ENCODE data around the gene MACROD2. TPM values are rescaled to one million over a fixed set of nuclear protein-coding genes. Genes with fewer than 3 reads are reported as not detected.

Gene MACROD2
- total RNA-seq, 4 donors from 2014 or later: 12.6 to 60.3 (median 18.9) TPM

DNA sequence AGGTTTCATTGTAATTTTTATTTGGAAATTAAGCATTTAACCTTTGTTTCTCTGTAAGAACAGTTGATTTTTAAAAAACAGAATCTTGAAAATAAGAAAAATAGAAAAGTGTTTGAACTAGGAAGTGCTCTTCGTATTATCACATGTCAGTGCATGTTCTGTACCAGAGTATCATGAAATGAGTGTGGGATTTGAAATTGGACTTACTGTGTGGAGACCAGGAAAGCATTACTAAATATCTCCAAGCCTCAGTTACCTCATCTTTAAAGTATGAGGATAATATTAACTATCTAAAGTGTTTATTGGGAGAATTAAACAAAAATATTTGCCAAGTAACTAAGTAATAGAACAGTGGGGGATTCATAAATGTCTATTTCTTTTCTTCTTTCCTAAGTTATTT, 499.0 kb downstream of the MACROD2 start:
- no peak overlapping the region for H3K27ac ChIP-seq
- no peaks in the 10 kb centered on the region for H3K4me1 ChIP-seq
- WGBS: 80% methylated on average over 1 of the region's 1 CpG
- no peaks in the 10 kb centered on the region for H3K9me3 ChIP-seq
- no peaks in the 10 kb centered on the region for H3K27me3 ChIP-seq
- DNase-seq (ENCODE audit: low spot score in 2 of 2): no peak
- H3K4me3 ChIP-seq: no peak overlapping the region
- H3K36me3 ChIP-seq: no peaks in the 10 kb centered on the region
- TF ChIP-seq EP300 (IDR thresholded peaks at IDR 0.05) (no peak), POLR2A (IDR thresholded peaks at IDR 0.05) (no peak), POLR2AphosphoS5 (IDR thresholded peaks at IDR 0.05) (no peak)
- TF ChIP-seq, protein P1, sequence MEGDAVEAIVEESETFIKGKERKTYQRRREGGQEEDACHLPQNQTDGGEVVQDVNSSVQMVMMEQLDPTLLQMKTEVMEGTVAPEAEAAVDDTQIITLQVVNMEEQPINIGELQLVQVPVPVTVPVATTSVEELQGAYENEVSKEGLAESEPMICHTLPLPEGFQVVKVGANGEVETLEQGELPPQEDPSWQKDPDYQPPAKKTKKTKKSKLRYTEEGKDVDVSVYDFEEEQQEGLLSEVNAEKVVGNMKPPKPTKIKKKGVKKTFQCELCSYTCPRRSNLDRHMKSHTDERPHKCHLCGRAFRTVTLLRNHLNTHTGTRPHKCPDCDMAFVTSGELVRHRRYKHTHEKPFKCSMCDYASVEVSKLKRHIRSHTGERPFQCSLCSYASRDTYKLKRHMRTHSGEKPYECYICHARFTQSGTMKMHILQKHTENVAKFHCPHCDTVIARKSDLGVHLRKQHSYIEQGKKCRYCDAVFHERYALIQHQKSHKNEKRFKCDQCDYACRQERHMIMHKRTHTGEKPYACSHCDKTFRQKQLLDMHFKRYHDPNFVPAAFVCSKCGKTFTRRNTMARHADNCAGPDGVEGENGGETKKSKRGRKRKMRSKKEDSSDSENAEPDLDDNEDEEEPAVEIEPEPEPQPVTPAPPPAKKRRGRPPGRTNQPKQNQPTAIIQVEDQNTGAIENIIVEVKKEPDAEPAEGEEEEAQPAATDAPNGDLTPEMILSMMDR (IDR thresholded peaks at IDR 0.05): no peak

DNA sequence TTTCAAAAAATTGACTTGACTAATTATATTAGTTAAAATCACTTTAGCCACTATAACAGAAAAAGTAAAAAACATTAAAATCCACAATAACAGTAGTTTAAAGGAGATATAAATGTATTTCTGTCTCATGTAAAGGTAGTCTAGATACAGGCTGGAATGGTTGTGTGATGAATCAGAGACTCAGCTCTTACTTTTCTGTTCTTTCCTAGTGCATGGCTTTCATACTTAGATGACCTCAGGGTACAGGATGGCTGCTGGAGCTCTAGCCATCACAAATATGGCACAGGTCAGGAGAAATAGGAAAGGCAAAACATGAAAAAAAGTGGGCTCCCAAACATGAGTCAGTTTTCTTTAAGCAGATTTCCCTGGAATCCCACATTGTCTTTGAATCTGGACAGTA, 499.8 kb downstream of the MACROD2 start:
- H3K27me3 ChIP-seq: no peaks in the 10 kb centered on the region
- no peak overlapping the region for H3K4me3 ChIP-seq
- no peaks in the 10 kb centered on the region for H3K9me3 ChIP-seq
- TF ChIP-seq POLR2AphosphoS5 (IDR thresholded peaks at IDR 0.05) (no peak), EP300 (IDR thresholded peaks at IDR 0.05) (no peak)
- H3K4me1 ChIP-seq: no peaks in the 10 kb centered on the region
- H3K36me3 ChIP-seq: no peaks in the 10 kb centered on the region
- no peak overlapping the region for H3K27ac ChIP-seq
- no peak for DNase-seq (ENCODE audit: low spot score in 2 of 2)

DNA sequence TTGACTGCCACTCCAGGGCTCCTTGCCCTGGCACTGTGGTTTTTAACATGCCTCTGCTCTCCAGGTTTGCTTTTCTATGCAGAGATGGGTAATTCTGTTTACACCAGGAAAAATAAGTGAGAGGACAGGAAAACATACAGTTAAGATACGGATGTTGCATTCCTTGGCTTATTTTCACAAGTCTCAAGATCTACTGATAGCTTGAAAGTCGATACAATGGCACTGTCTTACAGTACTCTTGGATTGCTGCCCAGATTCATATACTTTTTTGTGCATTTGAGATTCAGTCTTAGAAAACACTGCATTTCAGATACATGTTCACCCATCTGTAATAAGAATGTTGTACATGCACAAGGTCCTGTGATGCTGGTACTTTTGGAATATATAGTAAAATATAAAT, 501.7 kb downstream of the MACROD2 start:
- 21% methylated on average over 2 of the region's 2 CpGs for WGBS
- TF ChIP-seq POLR2A (IDR thresholded peaks at IDR 0.05) (no peak), POLR2AphosphoS5 (IDR thresholded peaks at IDR 0.05) (no peak), EP300 (IDR thresholded peaks at IDR 0.05) (no peak)
- TF ChIP-seq, protein P1 (IDR thresholded peaks at IDR 0.05): no peak

DNA sequence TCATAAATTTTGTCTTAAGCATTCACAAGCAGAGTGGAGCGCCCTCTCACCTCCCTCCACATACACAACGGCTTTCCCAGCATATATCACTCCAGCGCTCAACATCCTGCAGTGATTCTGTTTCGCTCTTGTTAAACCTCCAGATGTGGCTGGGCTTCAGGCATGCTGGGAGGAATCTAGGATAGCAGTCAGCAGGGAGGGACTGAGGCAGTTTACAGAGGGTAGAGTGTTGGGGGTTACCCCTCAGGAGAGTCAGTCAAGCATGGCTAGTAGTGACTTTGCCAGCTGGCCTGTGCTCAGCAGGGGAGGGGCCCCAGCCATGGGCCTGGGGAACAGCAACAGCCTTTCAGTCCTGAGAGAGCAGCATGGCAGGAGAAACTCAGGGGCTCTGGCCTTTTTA, 503.5 kb downstream of the MACROD2 start:
- H3K27me3 ChIP-seq: no peaks in the 10 kb centered on the region
- DNase-seq (ENCODE audit: low spot score in 2 of 2): no peak
- TF ChIP-seq, protein P1 (IDR thresholded peaks at IDR 0.05): no peak
- TF ChIP-seq POLR2A (IDR thresholded peaks at IDR 0.05): no peak
- no peak for TF ChIP-seq POLR2AphosphoS5 (IDR thresholded peaks at IDR 0.05)
- TF ChIP-seq EP300 (IDR thresholded peaks at IDR 0.05): no peak
- H3K36me3 ChIP-seq: no peaks in the 10 kb centered on the region
- H3K4me1 ChIP-seq: no peaks in the 10 kb centered on the region
- H3K4me3 ChIP-seq: no peak overlapping the region
- H3K27ac ChIP-seq: no peak overlapping the region
- no peaks in the 10 kb centered on the region for H3K9me3 ChIP-seq
- WGBS: 80% methylated on average over 4 of the region's 4 CpGs

More for the DNA sequence above, 501.7 kb downstream of the MACROD2 start:
- Histone ChIP-seq H3K4me3 (no peak overlapping the region), H3K9me3 (no peaks in the 10 kb centered on the region), H3K4me1 (no peaks in the 10 kb centered on the region), H3K27ac (no peak overlapping the region), H3K27me3 (no peaks in the 10 kb centered on the region), H3K36me3 (no peaks in the 10 kb centered on the region)
- DNase-seq (ENCODE audit: low spot score in 2 of 2): no peak

DNA sequence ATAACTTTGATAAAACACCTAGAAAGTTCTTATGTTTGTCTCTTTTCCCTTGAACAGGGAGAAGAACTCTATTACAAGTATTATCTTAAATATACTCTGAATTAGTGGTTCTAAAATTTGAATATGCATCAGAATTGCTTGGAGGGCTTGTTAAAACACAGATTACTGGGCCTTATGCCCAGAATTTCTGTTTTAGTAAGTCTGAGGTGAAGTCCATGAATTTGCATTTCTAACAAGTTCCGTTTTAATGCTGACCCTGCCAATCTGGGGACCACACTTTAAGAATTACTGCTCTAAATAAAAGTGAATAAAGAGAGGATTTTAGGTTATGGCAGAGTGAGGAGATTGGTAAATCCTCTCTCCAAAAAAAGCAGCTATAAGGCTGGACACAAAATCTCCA, 510.2 kb downstream of the MACROD2 start:
- Histone ChIP-seq H3K36me3 (no peaks in the 10 kb centered on the region), H3K4me1 (peaks cover 5% of the 10 kb centered on the region), H3K27me3 (no peaks in the 10 kb centered on the region), H3K9me3 (no peaks in the 10 kb centered on the region), H3K27ac (no peak overlapping the region), H3K4me3 (no peak overlapping the region)
- TF ChIP-seq POLR2A (IDR thresholded peaks at IDR 0.05): no peak
- TF ChIP-seq EP300 (IDR thresholded peaks at IDR 0.05): no peak
- TF ChIP-seq, protein P1 (IDR thresholded peaks at IDR 0.05): no peak
- no peak for TF ChIP-seq POLR2AphosphoS5 (IDR thresholded peaks at IDR 0.05)
- WGBS: 41% methylated on average over 1 of the region's 1 CpG
- DNase-seq (ENCODE audit: low spot score in 2 of 2): no peak

DNA sequence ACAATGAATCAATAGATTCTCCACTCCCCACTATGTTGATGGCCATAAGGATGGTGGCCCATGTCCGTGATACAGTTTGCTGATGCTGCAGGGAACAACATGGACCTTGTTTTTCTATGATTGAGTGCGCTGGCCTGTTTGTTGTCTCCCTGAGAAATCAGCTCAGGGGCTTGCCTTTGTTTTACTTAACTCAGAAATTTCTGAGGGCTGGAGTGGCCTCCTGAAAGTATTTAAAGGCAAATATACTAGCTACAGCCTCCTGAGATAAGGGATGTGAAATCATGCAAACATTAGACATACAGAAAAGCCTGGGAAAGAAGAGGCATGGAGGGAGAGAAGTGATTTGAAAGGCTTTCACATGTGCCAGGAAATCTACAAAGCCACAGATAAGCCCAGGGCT, 512.4 kb downstream of the MACROD2 start:
- 85% methylated on average over 2 of the region's 2 CpGs for WGBS
- no peak overlapping the region for H3K27ac ChIP-seq
- H3K27me3 ChIP-seq: no peaks in the 10 kb centered on the region
- H3K4me3 ChIP-seq: no peak overlapping the region
- H3K4me1 ChIP-seq: peaks cover 6% of the 10 kb centered on the region
- no peaks in the 10 kb centered on the region for H3K9me3 ChIP-seq
- DNase-seq (ENCODE audit: low spot score in 2 of 2): no peak
- H3K36me3 ChIP-seq: no peaks in the 10 kb centered on the region
- no peak for TF ChIP-seq POLR2AphosphoS5 (IDR thresholded peaks at IDR 0.05)
- no peak for TF ChIP-seq POLR2A (IDR thresholded peaks at IDR 0.05)
- TF ChIP-seq EP300 (IDR thresholded peaks at IDR 0.05): no peak
- TF ChIP-seq, protein P1 (IDR thresholded peaks at IDR 0.05): no peak

Measured in suprapubic skin (tissue), 4 donors.